Hepatocyte (in vitro differentiated cells): ENCODE data around the gene CPLX1. TPM values are rescaled to one million over a fixed set of nuclear protein-coding genes. Genes with fewer than 3 reads are reported as not detected.

Experiments used
- DNase-seq: peaks from one replicate; pipeline ENCODE4 v3.0.0-alpha.2; 2016; ENCODE audit warnings: low spot score
- H2AFZ ChIP-seq: fragments of 200-600 bp; sonication (generic); 2 replicates; pipeline ENCODE4 v1.6.0; 2016; ENCODE audit warnings: antibody characterized with exemption, mild to moderate bottlenecking
- H3K27ac ChIP-seq: fragments of 200-600 bp; sonication (generic); 2 replicates; pipeline ENCODE4 v1.5.1; 2016; ENCODE audit warnings: mild to moderate bottlenecking
- H3K27me3 ChIP-seq: fragments of 200-600 bp; sonication (generic); 2 replicates; pipeline ENCODE4 v1.6.1; 2016
- H3K36me3 ChIP-seq: fragments of 200-600 bp; sonication (generic); replicated peaks from 2 replicates; pipeline ENCODE4 v1.5.1; 2016; ENCODE audit warnings: low read depth; ENCODE audit not compliant: insufficient read depth
- H3K4me1 ChIP-seq: fragments of 200-600 bp; sonication (generic); 2 replicates; pipeline ENCODE4 v1.5.1; 2016; ENCODE audit warnings: mild to moderate bottlenecking, moderate library complexity; ENCODE audit not compliant: insufficient read depth
- H3K4me2 ChIP-seq: fragments of 200-600 bp; sonication (generic); 2 replicates; pipeline ENCODE4 v1.6.0; 2016
- H3K4me3 ChIP-seq: fragments of 200-600 bp; sonication (generic); 2 replicates; pipeline ENCODE4 v1.5.1; 2016; ENCODE audit warnings: mild to moderate bottlenecking
- H3K79me2 ChIP-seq: fragments of 200-600 bp; sonication (generic); 2 replicates; pipeline ENCODE4 v1.6.0; 2017; ENCODE audit warnings: mild to moderate bottlenecking
- H3K9me2 ChIP-seq: fragments of 200-600 bp; sonication (generic); replicated peaks from 2 replicates; pipeline ENCODE4 v1.6.0; 2017; ENCODE audit warnings: mild to moderate bottlenecking; ENCODE audit not compliant: insufficient read depth
- H3K9me3 ChIP-seq: fragments of 200-600 bp; sonication (generic); 2 replicates; pipeline ENCODE4 v1.5.1; 2016; ENCODE audit warnings: low read depth, mild to moderate bottlenecking
- H4K20me1 ChIP-seq: fragments of 200-600 bp; sonication (generic); 2 replicates; pipeline ENCODE4 v1.6.0; 2016; ENCODE audit warnings: mild to moderate bottlenecking; ENCODE audit not compliant: insufficient read depth, poor library complexity, severe bottlenecking
- EZH2 ChIP-seq: fragments of 200-600 bp; sonication (generic); IDR thresholded peaks from 2 replicates; pipeline ENCODE4 v1.6.1; 2016; ENCODE audit warnings: antibody characterized with exemption, mild to moderate bottlenecking, borderline replicate concordance
- EZH2phosphoT487 ChIP-seq: fragments of 200-600 bp; sonication (generic); IDR thresholded peaks from one replicate; pipeline ENCODE4 v1.6.1; 2018; ENCODE audit warnings: antibody characterized with exemption, mild to moderate bottlenecking, low read depth, moderate library complexity; ENCODE audit not compliant: unreplicated experiment, severe bottlenecking
- WGBS: methylation state at CpG from one replicate; pipeline ENCODE4 v1.1.6; 2016; ENCODE audit warnings: low lambda C conversion rate; ENCODE audit errors: missing lambda C conversion rate; 5-methylcytosine and 5-hydroxymethylcytosine counted together
- polyA plus RNA-seq: library from polyadenylated mRNA; unstranded; fragments of >200 nt; fragmentation: Nextera tagmentation; extraction: Ambion mirVana; gene quantifications from 2 replicates; pipeline ENCODE4 v1.2.1, GENCODE V29; 2016
- total RNA-seq: library from RNA; depleted of rRNA; stranded (reverse); fragments of >200 nt; gene quantifications from 2 replicates; pipeline ENCODE4 v1.2.3, GENCODE V29; 2014
- TF ChIP-seq, protein P1 (sequence below): fragments of 200-600 bp; sonication (generic); IDR thresholded peaks from 2 replicates; pipeline ENCODE4 v1.5.1; 2016; ENCODE audit warnings: antibody characterized with exemption, mild to moderate bottlenecking; ENCODE audit not compliant: poor library complexity

The CPLX1 gene
- total and polyA plus RNA-seq, 2 experiments from 2014 or later = 0.30 to 2.0 TPM

- H2AFZ ChIP-seq = no peak overlapping the region
- no peaks in the 10 kb centered on the region for H3K27me3 ChIP-seq
- H3K9me2 ChIP-seq = no peaks in the 10 kb centered on the region
- no peak overlapping the region for H3K4me3 ChIP-seq
- 96% methylated on average over 16 of the region's 16 CpGs for WGBS
- no peaks in the 10 kb centered on the region for H3K4me1 ChIP-seq
- H4K20me1 ChIP-seq = no peaks in the 10 kb centered on the region
- no peak overlapping the region for H3K27ac ChIP-seq
- no peak for DNase-seq
- H3K79me2 ChIP-seq = no peaks in the 10 kb centered on the region
- no peak overlapping the region for H3K4me2 ChIP-seq
- no peaks in the 10 kb centered on the region for H3K36me3 ChIP-seq
- H3K9me3 ChIP-seq = no peaks in the 10 kb centered on the region
- TF ChIP-seq EZH2 (no peak), EZH2phosphoT487 (no peak)
- TF ChIP-seq, protein P1, sequence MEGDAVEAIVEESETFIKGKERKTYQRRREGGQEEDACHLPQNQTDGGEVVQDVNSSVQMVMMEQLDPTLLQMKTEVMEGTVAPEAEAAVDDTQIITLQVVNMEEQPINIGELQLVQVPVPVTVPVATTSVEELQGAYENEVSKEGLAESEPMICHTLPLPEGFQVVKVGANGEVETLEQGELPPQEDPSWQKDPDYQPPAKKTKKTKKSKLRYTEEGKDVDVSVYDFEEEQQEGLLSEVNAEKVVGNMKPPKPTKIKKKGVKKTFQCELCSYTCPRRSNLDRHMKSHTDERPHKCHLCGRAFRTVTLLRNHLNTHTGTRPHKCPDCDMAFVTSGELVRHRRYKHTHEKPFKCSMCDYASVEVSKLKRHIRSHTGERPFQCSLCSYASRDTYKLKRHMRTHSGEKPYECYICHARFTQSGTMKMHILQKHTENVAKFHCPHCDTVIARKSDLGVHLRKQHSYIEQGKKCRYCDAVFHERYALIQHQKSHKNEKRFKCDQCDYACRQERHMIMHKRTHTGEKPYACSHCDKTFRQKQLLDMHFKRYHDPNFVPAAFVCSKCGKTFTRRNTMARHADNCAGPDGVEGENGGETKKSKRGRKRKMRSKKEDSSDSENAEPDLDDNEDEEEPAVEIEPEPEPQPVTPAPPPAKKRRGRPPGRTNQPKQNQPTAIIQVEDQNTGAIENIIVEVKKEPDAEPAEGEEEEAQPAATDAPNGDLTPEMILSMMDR = no peak
Observed at GRCh38 chr4:848307-848691, 22.4 kb upstream of the CPLX1 start.

DNA sequence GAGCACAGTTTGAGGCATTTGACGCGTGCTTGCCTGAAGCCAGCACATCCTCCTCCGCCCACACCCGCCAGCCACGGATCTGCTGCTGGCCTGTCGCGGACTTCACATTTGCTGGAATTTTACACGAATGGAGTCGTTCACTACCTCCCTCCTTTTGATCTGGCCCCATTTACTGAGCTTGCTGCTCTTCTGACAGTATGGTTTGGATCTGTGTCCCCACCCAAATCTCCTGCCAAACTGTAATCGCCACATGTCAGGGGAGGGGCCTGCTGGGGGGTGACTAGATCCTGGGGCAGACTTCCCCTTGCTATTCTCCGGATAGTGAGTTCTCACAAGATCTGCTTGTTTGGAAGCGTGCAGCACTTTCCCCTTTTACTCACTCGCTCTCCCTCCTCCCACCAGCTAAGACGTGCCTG lies 19.9 kb upstream of the CPLX1 start:
- 86% methylated on average over 14 of the region's 14 CpGs for WGBS
- Histone ChIP-seq H3K9me3 (no peaks in the 10 kb centered on the region), H3K79me2 (no peaks in the 10 kb centered on the region), H3K27me3 (no peaks in the 10 kb centered on the region), H3K9me2 (no peaks in the 10 kb centered on the region), H3K36me3 (no peaks in the 10 kb centered on the region), H3K27ac (no peak overlapping the region), H3K4me1 (no peaks in the 10 kb centered on the region), H2AFZ (no peak overlapping the region), H3K4me3 (no peak overlapping the region), H4K20me1 (no peaks in the 10 kb centered on the region), H3K4me2 (no peak overlapping the region)
- DNase-seq = no peak
- TF ChIP-seq, protein P1 = no peak
- TF ChIP-seq EZH2phosphoT487 (no peak), EZH2 (no peak)

DNA sequence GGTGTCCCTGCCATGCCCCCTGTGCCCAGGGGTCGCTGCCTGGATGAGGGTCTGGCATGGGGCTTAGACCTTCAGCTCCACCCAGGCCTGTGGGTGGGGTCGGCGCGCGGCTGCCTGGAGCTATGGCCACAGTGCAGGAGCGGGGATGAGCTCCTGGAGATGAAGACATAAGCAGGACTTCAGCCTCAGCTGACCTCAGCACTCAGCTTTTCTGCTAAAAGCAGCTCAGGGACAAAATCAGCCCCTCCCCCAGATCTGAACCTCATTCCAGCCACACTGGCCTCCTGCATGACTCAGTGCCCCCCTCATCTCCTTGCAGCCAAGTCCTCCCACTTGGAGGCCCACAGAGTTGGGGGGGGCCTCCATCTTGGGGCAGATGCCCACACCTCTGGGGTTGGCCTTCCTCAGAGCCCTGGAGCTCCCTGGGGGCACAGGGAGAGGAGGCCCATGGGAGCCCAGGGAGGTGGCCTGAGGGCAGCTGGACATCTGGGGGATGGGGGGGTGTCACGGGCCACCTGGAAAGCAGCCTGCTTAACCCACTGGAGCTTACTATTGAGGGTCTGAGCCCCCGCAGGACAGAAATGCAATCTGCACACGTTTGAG lies 19.4 kb upstream of the CPLX1 start:
- Histone ChIP-seq H3K4me1 (no peaks in the 10 kb centered on the region), H3K9me3 (peaks cover 4% of the 10 kb centered on the region), H3K79me2 (no peaks in the 10 kb centered on the region), H3K9me2 (no peaks in the 10 kb centered on the region), H3K4me2 (no peak overlapping the region), H3K36me3 (no peaks in the 10 kb centered on the region), H3K27ac (no peak overlapping the region), H3K4me3 (no peak overlapping the region), H2AFZ (no peak overlapping the region), H4K20me1 (no peaks in the 10 kb centered on the region), H3K27me3 (no peaks in the 10 kb centered on the region)
- WGBS = 84% methylated on average over 9 of the region's 9 CpGs
- no peak for TF ChIP-seq EZH2phosphoT487
- TF ChIP-seq, protein P1 = no peak
- TF ChIP-seq EZH2 = no peak
- DNase-seq = no peak
